ENCODE data around the gene EXOC3L4.

The EXOC3L4 gene

GRCh38 chr14:103140316-103141109, 46.0 kb downstream of the EXOC3L4 start:
- Histone ChIP-seq H3K27ac (no peak overlapping the region), H3K36me3 (replicated peaks) (no peaks in the 10 kb centered on the region), H3K4me3 (ENCODE audit: low read depth, low read length) (no peak overlapping the region), H3K27me3 (replicated peaks) (peaks cover 21% of the 10 kb centered on the region)
- no peak for DNase-seq
- no peak for TF ChIP-seq CTCF (IDR thresholded peaks at IDR 0.05; ENCODE audit: low read depth, low read length, missing control alignments)
- in situ Hi-C loops (cut with HindIII; ENCODE audit: low pct_ligation_motif_present, low sequenced_read_pairs): no loop called here

- peak; percentile 92 for TF ChIP-seq CTCF (IDR thresholded peaks at IDR 0.05; ENCODE audit: low read depth, low read length, missing control alignments)
- no peak for DNase-seq
- peaks cover 25% of the 10 kb centered on the region for H3K27me3 ChIP-seq (replicated peaks)
- no peaks in the 10 kb centered on the region for H3K36me3 ChIP-seq (replicated peaks)
- in situ Hi-C loops (cut with HindIII; ENCODE audit: low pct_ligation_motif_present, low sequenced_read_pairs): no loop called here
- no peak overlapping the region for H3K27ac ChIP-seq
- H3K4me3 ChIP-seq (ENCODE audit: low read depth, low read length): no peak overlapping the region
Observed at GRCh38 chr14:103141117-103141796, 46.7 kb downstream of the EXOC3L4 start.

- in situ Hi-C loops (cut with HindIII; ENCODE audit: low pct_ligation_motif_present, low sequenced_read_pairs): no loop called here
- H3K4me3 ChIP-seq (ENCODE audit: low read depth, low read length): no peak overlapping the region
- H3K27ac ChIP-seq: no peak overlapping the region
- no peaks in the 10 kb centered on the region for H3K36me3 ChIP-seq (replicated peaks)
- DNase-seq: no peak
- no peak for TF ChIP-seq CTCF (IDR thresholded peaks at IDR 0.05; ENCODE audit: low read depth, low read length, missing control alignments)
- peaks cover 27% of the 10 kb centered on the region for H3K27me3 ChIP-seq (replicated peaks)
Observed at GRCh38 chr14:103142026-103142425, 47.5 kb downstream of the EXOC3L4 start.

GRCh38 chr14:103142721-103143302, 48.3 kb downstream of the EXOC3L4 start:
- no peak overlapping the region for H3K27ac ChIP-seq
- DNase-seq: no peak
- H3K4me3 ChIP-seq (ENCODE audit: low read depth, low read length): no peak overlapping the region
- peaks cover 27% of the 10 kb centered on the region for H3K27me3 ChIP-seq (replicated peaks)
- TF ChIP-seq CTCF (IDR thresholded peaks at IDR 0.05; ENCODE audit: low read depth, low read length, missing control alignments): no peak
- H3K36me3 ChIP-seq (replicated peaks): no peaks in the 10 kb centered on the region
- in situ Hi-C loops (cut with HindIII; ENCODE audit: low pct_ligation_motif_present, low sequenced_read_pairs): no loop called here

GRCh38 chr14:103143506-103143905, 49.0 kb downstream of the EXOC3L4 start:
- in situ Hi-C loops (cut with HindIII; ENCODE audit: low pct_ligation_motif_present, low sequenced_read_pairs): no loop called here
- Histone ChIP-seq H3K27me3 (replicated peaks) (peaks cover 23% of the 10 kb centered on the region), H3K36me3 (replicated peaks) (no peaks in the 10 kb centered on the region), H3K4me3 (ENCODE audit: low read depth, low read length) (no peak overlapping the region), H3K27ac (no peak overlapping the region)
- no peak for DNase-seq
- TF ChIP-seq CTCF (IDR thresholded peaks at IDR 0.05; ENCODE audit: low read depth, low read length, missing control alignments): no peak

Measured in brain microvascular endothelial cell (primary cell).